GM10266 (cell line): Measurements from ENCODE around the gene DPP10.
"Not testable (repeated sequence)": the region's sequence is repeated elsewhere in the genome, so short reads cannot be mapped to it uniquely, and the experiment has no call there.

Source experiments
- DNase-seq: peaks from one replicate; pipeline ENCODE4 v3.0.0; 2012; ENCODE audit errors: extremely low spot score
- CTCF ChIP-seq: IDR thresholded peaks from 2 replicates; pipeline ENCODE4 v1.5.1; 2012; ENCODE audit warnings: mild to moderate bottlenecking, low read depth; ENCODE audit not compliant: control insufficient read depth, insufficient read depth; ENCODE audit errors: missing control alignments

DPP10 gene

GRCh38 chr2:114728372-114728771 lies 285.9 kb downstream of the DPP10 start:
- DNase-seq: no peak

DNA sequence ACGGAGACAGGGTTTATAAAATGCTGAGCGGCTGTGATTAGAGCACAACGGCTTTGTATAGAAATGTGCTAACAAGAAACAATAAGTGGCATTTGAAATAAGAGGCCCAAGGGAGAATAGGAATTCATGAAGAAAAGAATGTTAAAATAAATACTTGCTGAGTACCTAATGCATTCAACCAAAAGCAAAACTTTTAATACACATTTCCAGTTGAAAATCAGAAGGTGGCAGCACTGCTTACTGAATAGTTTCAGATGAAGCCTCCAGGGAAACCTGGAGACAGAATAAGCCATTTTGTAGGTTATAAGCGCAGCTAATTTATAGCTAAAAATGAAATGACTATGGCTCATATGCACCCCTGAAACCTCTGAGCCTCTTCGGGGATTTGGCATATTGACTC lies 286.6 kb downstream of the DPP10 start:
- DNase-seq: no peak
- no peak for TF ChIP-seq CTCF

More at GRCh38 chr2:114728372-114728771, 285.9 kb downstream of the DPP10 start:
- no peak for TF ChIP-seq CTCF

DNA sequence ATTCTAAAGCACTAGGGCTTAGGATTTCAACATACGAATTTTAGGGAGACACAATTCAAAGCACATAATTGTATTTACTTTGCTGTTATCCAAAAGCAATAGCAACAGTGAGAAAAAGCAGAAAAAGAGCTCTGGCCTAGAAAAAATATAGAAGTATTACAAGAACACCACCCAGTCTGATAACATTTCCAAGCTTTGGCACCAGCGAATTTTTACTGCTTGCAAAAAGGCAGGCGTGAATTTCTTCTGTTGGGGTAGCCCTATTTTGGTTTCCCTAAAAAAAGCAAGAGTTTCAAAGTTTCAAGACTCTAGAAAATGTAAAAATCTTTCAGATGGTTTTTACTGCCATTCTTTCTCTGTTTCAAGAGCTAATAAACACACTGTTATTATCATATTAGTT lies 292.7 kb downstream of the DPP10 start:
- DNase-seq: no peak
- TF ChIP-seq CTCF: no peak

DNA sequence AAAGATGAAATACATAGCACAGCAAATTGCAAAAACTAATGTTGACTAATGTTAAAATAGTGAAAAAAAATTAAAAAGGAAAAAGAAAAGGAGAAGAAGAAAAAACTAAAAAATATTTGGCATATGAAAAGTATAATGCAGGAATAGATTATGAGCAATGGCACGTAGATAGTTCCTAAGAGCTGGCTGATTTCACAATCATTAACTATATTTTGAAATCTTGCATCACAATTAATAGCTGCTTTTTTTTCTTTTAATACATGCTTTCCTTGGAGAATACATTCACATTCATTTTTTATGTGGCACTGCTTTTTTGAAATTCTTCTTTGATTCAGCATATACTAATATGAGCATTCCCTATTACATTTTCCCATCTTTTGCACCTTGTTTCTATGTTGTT lies 299.8 kb downstream of the DPP10 start:
- no peak for TF ChIP-seq CTCF
- DNase-seq: no peak

GRCh38 chr2:114745700-114746099 lies 303.3 kb downstream of the DPP10 start:
- TF ChIP-seq CTCF: no peak
- no peak for DNase-seq

- not testable (repeated sequence) for DNase-seq
These were observed 305.7 kb downstream of the DPP10 start for GRCh38 chr2:114748175-114748574.

- DNase-seq: no peak
- no peak for TF ChIP-seq CTCF
These were observed 310.0 kb downstream of the DPP10 start for GRCh38 chr2:114752425-114752824.

- TF ChIP-seq CTCF: no peak
- DNase-seq: no peak
These were observed 310.7 kb downstream of the DPP10 start for GRCh38 chr2:114753145-114753544.
